ENCODE measurements around the gene PTPRM.

- no peak for TF ChIP-seq EZH2 (IDR thresholded peaks at IDR 0.05)
- TF ChIP-seq ZNF274 (IDR thresholded peaks at IDR 0.05; ENCODE audit: low read depth, low read length): no peak
- no peak for TF ChIP-seq CTCF (IDR thresholded peaks at IDR 0.05 in 2 of 3, conservative IDR thresholded peaks at IDR 0.05 in 1 of 3; ENCODE audit: borderline replicate concordance in 1 of 3, insufficient read depth in 1 of 3, low read depth in 2 of 3, low read length in 2 of 3)
- no peak for TF ChIP-seq SP1 (IDR thresholded peaks at IDR 0.05; ENCODE audit: low read depth)
- TF ChIP-seq SIN3A (IDR thresholded peaks at IDR 0.05; ENCODE audit: low read depth): no peak
- no peak for TF ChIP-seq CEBPB (IDR thresholded peaks at IDR 0.05; ENCODE audit: low read depth)
- TF ChIP-seq JUND (IDR thresholded peaks at IDR 0.05): no peak
- no peak for TF ChIP-seq ELF1 (IDR thresholded peaks at IDR 0.05; ENCODE audit: borderline replicate concordance, low read depth)
- TF ChIP-seq TCF7L2 (IDR thresholded peaks at IDR 0.05; ENCODE audit: borderline replicate concordance, extremely low read depth, insufficient read depth, insufficient read length): no peak
- TF ChIP-seq EZH2phosphoT487 (IDR thresholded peaks at IDR 0.05; ENCODE audit: borderline replicate concordance): no peak
- no peak for TF ChIP-seq RAD21 (IDR thresholded peaks at IDR 0.05; ENCODE audit: low read depth)
- TF ChIP-seq YY1 (IDR thresholded peaks at IDR 0.05; ENCODE audit: extremely low read depth, insufficient replicate concordance, low read depth, low read length): no peak
- no peak for TF ChIP-seq REST (IDR thresholded peaks at IDR 0.05; ENCODE audit: low read depth)
Observed at GRCh38 chr18:7940379-7940778, 373.3 kb downstream of the PTPRM start.

Measured in HCT116 (cell line).